Choroid plexus epithelial cell (primary cell): ENCODE results near the gene TMEM258.

Experiments used
- DNase-seq: peaks from one replicate; pipeline ENCODE4 v3.0.0-alpha.2; 2010; ENCODE audit warnings: low read depth
- H3K4me3 ChIP-seq: 2 replicates; pipeline ENCODE4 v1.5.1; 2011; ENCODE audit warnings: low read depth, mild to moderate bottlenecking, control low read depth, low read length, moderate library complexity
- CTCF ChIP-seq: conservative IDR thresholded peaks from 2 replicates; pipeline ENCODE4 v1.5.1; 2011; ENCODE audit warnings: low read depth, mild to moderate bottlenecking, control low read depth, inconsistent platforms, low read length, moderate library complexity

TMEM258 gene

DNA sequence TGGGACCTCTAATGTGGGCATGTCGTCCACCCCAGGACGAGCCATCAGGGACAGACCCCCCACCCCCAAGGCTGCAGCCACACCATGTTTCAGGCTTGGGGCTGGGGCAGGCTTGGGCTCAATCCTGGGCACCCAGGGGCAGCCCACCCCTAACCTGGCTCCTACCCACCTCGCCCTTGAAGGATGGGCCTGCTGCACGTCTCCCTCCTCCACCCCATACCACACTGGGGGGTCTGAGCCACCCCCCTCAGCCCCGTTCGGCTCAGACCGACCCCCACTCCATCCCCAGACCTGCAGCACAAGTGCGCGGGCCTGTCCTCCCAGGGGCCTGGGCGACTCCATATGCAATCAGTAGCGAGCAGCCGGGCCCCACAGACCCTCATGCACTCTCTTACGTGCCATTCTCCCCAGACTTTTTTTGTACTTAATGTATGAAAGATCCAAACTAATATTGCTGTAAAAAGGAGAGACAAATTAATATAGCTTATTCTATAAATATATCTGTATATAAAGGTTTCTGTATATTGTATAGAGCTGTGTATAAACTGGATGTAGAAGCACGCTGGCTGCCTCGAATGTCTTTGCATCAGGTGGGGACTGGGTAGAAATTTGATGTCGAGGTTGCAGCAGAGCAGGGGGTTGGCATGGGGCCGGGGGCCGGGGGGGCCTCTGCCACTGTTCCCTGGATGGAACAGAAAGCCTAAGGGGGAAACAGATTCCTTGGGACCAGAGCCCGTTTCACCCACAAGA is 45.8 kb downstream of the TMEM258 start:
- TF ChIP-seq CTCF = no peak
- H3K4me3 ChIP-seq = no peak overlapping the region
- no peak for DNase-seq

DNA sequence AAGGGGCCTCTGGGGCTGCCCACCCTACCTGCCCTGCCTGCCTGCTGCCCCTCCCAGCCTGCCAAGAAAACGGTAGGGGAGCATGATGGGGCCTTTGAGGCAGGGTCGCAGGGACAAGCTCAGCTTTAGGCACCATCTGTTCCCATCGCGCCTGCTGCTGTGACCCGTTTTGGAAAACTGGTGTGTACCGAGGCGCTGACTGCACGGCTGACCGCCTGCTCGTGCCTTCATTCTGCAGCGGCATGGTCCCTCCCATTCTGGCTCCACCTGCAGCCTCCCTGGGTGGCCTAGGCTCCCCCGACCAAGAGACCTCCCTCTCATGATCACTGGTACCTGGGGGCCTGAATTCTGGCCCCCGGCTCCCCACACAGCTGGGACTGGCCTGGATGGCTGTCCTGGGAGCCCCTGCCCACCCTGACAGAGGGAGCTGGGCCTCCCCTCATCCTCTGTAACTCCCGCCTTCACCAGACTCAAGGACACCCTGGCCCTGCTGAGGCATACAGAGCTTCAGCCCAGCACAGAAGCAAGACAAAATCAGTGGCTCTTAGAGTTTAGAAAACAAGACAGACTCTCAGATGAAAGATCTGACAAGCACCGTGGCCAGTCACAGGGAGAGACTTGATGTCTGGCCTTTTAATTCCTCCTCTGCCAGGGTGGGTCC is 46.5 kb downstream of the TMEM258 start:
- no peak for TF ChIP-seq CTCF

GRCh38 chr11:61744609-61745156 is 47.7 kb downstream of the TMEM258 start:
- no peak overlapping the region for H3K4me3 ChIP-seq
- TF ChIP-seq CTCF = no peak
- DNase-seq = no peak

More for the DNA sequence above, 46.5 kb downstream of the TMEM258 start:
- no peak for DNase-seq
- H3K4me3 ChIP-seq = no peak overlapping the region

- H3K4me3 ChIP-seq = no peak overlapping the region
- no peak for TF ChIP-seq CTCF
- DNase-seq = no peak
These were observed 48.2 kb downstream of the TMEM258 start for GRCh38 chr11:61744181-61744580.

DNA sequence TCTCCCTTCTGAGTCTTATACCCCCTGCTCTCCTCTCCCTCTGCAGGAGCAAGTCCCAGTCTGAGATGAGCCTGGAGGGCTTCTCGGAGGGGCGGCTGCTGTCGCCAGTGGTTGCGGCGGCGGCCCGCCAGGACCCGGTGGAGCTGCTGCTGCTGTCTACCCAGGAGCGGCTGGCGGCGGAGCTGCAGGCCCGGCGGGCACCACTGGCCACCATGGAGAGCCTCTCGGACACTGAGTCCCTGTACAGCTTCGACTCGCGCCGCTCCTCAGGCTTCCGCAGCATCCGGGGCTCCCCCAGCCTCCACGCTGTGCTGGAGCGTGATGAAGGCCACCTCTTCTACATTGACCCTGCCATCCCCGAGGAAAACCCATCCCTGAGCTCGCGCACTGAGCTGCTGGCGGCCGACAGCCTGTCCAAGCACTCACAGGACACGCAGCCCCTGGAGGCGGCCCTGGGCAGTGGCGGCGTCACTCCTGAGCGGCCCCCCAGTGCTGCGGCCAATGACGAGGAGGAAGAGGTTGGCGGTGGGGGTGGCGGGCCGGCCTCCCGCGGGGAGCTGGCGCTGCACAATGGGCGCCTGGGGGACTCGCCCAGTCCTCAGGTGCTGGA is 48.8 kb downstream of the TMEM258 start:
- DNase-seq = no peak
- no peak for TF ChIP-seq CTCF
- no peak overlapping the region for H3K4me3 ChIP-seq

DNA sequence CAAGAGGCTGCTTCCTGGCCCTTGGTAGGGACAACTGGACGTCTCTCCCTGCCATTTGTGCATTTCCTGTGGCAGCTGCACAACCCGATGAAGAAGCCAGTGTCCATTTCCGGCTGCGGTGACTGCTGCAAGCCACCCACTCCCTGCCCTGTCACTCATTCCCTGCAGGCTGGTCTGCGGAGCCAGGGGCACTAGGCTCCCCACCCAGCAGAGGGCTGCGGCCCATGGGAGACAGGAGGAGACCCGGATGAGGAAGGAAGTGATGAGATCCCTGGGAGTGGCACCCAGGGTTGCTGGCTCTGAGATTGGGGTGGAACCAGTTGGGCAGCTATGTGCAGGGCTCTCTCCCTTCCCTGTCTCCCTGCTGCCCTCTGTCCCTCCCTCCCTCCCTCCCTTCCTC is 50.0 kb downstream of the TMEM258 start:
- DNase-seq = no peak
- TF ChIP-seq CTCF = no peak
- no peak overlapping the region for H3K4me3 ChIP-seq
